Measurements from ENCODE around the gene OR2D3.

DNA sequence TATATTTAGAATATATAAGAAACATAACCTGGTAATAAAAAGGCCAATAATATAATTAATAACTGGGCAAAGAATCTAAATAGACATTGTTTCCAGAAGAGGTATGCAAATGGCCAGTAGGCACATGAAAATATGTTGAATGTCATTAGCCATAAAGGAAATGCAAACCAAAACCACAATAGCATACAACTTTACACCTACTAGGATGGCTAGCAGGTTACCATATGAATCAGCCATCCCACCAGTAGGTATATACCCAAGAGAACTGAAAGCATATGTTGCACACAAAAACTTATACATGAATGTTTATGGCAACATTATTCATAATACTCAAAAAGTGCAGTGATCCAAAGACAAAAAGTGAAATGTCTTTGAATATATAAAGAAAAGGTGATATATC is 25.8 kb upstream of the OR2D3 start:
- TF ChIP-seq, protein P1, sequence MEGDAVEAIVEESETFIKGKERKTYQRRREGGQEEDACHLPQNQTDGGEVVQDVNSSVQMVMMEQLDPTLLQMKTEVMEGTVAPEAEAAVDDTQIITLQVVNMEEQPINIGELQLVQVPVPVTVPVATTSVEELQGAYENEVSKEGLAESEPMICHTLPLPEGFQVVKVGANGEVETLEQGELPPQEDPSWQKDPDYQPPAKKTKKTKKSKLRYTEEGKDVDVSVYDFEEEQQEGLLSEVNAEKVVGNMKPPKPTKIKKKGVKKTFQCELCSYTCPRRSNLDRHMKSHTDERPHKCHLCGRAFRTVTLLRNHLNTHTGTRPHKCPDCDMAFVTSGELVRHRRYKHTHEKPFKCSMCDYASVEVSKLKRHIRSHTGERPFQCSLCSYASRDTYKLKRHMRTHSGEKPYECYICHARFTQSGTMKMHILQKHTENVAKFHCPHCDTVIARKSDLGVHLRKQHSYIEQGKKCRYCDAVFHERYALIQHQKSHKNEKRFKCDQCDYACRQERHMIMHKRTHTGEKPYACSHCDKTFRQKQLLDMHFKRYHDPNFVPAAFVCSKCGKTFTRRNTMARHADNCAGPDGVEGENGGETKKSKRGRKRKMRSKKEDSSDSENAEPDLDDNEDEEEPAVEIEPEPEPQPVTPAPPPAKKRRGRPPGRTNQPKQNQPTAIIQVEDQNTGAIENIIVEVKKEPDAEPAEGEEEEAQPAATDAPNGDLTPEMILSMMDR (IDR thresholded peaks at IDR 0.05; ENCODE audit: low read length) = no peak
- TF ChIP-seq EZH2phosphoT487 (IDR thresholded peaks at IDR 0.05; ENCODE audit: low read length) (no peak), EZH2 (optimal IDR thresholded peaks at IDR 0.05; ENCODE audit: low read depth, low read length) (no peak)

All from MM.1S (cell line).